ELR (cell line): ENCODE data around the gene CREB5.
"Not testable (repeated sequence)": the region's sequence is repeated elsewhere in the genome, so short reads cannot be mapped to it uniquely, and the experiment has no call there.

Source experiments
- DNase-seq: peaks from one replicate; pipeline ENCODE4 v3.0.0-alpha.2; 2015; ENCODE audit warnings: low read depth

CREB5 gene

GRCh38 chr7:28550580-28551186 is 138.4 kb downstream of the CREB5 start:
- DNase-seq: no peak

- DNase-seq: no peak
Observed at GRCh38 chr7:28551331-28551730, 139.0 kb downstream of the CREB5 start.

DNA sequence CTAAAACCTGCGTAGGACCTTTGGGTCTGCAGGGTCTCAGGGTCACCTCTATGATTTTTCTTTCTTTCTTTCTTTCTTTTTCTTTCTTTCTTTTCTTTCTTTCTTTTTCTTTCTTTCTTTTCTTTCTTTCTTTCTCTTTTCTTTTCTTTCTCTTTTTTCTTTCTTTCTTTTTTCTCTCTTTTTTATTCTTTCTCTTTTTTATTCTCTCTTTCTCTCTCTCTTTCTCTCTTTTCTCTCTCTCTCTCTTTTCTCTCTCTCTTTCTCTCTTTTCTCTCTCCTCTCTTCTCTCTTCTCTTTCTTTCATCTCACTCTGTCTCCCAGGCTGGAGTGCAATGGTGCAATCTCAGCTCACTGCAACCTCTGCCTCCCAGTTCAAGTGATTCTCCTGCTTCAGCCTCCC is 139.4 kb downstream of the CREB5 start:
- not testable (repeated sequence) for DNase-seq

- DNase-seq: no peak
Observed at GRCh38 chr7:28554802-28555471, 142.6 kb downstream of the CREB5 start.

DNA sequence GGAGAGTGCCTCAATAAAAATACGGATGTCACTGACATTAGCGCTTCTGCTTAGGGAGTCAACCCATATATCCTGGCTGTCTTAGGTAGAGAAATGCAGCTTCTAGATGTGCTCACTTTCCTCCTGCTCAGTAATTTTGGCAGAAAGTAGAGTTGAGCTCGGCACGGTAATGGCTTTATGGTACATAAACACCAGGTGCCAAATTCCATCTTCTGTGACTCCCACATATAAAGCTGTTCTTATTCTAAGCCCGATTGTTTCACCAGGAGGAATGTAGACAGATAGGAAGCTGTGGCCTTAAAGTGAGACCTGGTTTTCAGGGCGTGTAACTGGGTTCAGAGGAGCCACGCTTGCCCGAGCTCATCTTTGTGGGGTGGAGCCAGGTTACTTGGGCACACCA is 143.7 kb downstream of the CREB5 start:
- no peak for DNase-seq

GRCh38 chr7:28556671-28557070 is 144.4 kb downstream of the CREB5 start:
- DNase-seq: no peak

DNA sequence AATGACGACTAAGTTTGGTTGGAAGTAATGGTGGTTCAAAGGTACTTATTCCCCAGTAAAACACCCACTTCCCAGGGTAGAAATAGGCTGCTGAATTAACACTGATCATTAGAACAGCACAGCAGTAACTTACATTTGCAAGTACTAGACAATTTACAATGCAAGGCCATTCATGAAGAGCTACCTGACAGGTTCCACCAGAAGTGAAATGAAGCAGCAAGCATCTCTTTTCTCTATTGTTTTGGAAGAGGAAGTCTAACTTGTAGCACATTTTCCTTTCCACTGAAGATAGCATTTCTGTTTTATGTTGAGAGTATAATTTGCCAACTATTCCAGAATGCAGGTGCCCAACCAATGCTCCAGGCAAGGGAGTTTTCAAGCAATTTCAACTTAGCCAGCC is 145.9 kb downstream of the CREB5 start:
- DNase-seq: no peak

- DNase-seq: no peak
Observed at GRCh38 chr7:28560767-28561166, 148.4 kb downstream of the CREB5 start.

DNA sequence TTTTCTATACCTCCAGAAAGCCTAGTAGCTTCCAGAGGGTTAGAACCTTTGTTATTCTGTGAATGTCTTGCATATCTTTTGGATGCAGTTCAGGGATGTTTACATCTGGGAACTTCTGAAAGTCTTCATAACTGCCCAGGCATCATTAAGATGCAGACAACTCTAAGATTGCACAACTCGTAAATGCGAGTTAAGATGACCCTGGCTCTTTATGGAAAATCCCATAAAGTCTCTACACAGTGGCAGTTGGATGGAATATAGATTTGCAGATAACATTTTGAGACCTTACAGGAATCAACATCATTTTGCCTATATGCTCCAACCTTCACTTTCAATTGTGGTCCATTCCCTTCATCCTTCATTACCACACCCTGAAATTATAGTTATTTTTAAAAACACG is 151.7 kb downstream of the CREB5 start:
- no peak for DNase-seq

- DNase-seq: no peak
Observed at GRCh38 chr7:28564755-28565374, 152.5 kb downstream of the CREB5 start.

- no peak for DNase-seq
Observed at GRCh38 chr7:28565980-28566379, 153.7 kb downstream of the CREB5 start.

DNA sequence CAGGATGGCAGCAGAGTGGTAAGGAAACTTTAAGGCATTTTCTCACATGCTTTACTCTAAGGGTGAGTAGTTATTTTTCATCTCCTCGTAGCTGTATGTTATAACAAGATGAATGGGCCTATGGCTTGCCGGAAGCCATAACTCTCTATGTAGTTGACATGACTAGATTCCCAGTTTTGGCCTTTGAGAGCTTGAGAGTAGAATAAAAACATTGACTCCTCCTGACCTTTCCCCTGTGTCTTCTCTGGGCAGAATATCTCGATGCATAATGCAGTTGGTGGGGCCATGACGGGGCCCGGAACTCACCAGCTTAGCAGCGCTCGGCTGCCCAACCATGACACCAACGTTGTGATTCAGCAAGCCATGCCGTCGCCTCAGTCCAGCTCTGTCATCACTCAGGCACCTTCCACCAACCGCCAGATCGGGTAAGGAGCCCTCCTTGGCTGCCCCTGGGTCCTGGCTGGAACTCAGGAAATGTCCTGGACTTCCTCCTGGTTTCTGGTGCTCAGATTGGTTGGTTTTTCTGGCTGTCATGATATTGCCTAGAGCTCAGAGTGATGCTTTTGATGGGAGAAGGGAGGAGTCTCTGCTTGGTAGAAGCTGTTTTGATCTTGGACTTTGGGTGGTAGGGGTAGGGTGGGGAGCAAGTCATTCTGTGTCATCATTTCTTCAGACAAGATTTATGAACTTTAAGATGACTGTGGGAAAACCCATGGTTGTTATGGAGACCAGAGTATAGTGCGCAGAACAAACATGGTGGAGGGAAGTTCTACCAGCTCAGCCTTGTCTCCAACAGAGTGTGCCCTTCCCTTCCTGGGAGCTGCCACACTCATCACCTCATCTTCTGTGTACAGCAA is 158.0 kb downstream of the CREB5 start:
- no peak for DNase-seq

GRCh38 chr7:28570970-28571288 is 158.6 kb downstream of the CREB5 start:
- DNase-seq: peak; percentile 87

DNA sequence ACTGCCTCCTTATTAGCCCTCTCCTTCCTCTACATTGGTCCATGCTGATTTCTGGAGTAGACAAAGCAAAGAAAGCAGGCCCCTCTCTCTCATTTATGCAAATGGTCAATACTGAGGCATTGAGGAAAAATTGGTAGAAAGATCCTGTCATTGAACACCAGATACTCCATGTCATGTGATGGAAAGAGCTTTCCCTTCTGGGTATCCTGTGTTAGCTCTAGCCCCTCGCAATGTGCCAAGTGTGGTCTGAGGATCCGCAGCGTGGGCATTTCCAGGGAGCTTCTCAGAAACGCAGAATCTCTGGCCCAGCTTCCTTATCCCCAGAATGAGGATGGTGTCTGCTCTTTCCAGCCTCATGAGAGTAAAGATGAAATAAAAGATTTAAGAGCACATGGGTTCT is 159.1 kb downstream of the CREB5 start:
- DNase-seq: no peak

- no peak for DNase-seq
Observed at GRCh38 chr7:28572321-28573058, 160.2 kb downstream of the CREB5 start.

DNA sequence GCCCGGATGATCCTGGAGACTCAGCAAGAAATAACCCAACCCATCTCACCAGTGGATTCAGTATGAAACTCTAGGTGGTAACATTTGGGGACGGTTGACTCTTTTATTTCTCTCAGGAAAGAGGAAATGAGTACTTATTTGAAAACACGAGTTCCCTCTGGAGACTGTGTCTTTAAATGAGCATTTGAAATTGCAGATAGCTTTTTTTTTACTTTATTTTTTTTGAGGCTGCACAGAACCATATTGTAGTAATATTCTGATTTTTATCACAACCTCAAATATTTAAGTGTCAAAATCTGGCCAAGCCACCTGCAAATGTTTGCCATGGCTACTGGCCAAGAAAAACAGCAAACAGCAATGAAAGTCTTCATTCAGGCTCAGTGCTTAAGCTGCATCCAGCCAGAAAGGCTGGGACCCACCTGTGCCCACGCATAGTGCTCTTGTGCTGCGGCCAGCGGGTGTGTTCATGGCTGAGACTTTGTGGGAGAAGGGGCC is 160.8 kb downstream of the CREB5 start:
- no peak for DNase-seq

- no peak for DNase-seq
Observed at GRCh38 chr7:28573651-28574301, 161.5 kb downstream of the CREB5 start.

- DNase-seq: peak; percentile 52
Observed at GRCh38 chr7:28575241-28575643, 162.9 kb downstream of the CREB5 start.

DNA sequence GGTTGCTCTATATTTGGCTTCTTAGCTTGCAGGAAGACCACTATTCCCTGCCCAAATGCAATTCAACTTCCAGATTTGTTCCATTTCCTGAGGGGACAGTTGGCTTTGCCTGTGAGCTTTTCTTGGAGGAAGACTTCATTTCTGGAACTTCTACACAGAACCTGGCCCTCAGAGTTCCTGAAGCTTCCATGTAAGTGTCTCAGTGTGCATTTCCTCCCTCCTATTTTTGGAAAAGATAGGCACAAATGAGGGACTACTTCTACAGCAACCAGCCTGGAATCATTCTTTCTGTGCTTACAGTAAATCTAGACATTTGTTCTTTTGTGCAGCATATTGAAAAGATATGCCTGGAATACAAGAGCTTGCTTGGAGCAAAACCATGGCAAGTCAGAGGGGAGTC is 164.3 kb downstream of the CREB5 start:
- DNase-seq: no peak

DNA sequence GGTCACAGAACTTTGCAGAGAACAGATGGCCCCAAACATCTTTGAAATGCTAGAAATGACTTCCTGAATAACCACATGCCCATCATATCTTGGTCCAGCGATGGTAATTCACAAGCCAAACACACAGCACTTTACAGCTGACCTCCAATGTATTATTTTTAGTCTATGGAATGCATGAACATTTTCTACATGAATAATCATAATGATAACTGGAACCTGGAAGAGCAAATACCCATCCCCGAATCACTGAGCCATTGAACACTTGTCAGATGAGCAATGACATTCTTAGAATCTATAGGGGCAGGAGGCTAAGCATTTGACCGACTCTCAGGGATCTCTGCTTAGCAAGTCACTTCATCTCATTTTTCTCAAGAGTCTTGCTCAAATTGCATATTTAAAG is 167.3 kb downstream of the CREB5 start:
- no peak for DNase-seq

DNA sequence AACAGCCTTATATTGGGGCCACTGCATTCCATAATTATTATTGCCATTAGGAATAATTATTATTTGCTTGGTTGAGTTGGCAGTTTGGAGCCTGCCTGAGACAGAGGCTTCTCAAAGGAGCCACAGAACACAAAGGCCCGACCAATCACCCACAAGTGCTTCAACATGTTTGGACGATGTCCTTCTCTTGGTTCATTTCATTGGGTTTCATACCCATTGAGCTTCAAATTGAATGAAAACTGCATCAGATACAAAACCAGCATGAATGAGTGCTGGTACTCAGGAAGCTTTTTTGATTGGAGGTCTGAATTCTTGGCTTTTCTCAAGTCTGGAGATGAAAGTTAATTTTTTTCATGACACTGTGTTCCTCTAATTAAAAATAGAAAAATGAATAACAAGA is 168.3 kb downstream of the CREB5 start:
- DNase-seq: no peak
